ENCODE measurements around the gene TMEM269. TPM values are rescaled to one million over a fixed set of nuclear protein-coding genes. Genes with fewer than 3 reads are reported as not detected.

The TMEM269 gene
- total RNA-seq, 3 donors from 2014 or later: not detected

DNA sequence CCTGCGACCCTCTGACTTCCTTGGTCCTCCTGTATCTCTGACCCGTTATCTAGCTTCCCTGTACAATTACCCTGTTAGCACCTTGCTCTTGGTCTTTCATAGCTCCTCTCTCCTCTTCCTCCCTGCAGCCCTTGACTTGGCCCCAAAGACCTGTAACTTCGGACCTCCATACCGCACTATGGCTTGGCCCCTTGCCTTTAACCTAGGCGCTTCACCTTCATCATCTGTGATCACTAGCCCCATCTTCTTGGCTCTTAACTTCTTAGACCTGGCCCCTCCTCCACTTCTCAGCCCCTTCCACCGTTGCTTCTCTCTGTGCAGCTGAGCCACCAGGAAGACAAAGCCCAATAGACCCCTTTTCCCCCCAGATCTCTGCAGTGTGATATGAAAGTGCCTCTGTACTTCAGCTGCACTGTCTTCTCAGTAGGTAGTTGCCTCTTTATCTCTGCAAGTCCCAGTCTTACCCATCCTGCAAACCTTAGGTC, 62.4 kb downstream of the TMEM269 start:
- DNase-seq: no peak
- intact Hi-C loops (cut with DNase I, micrococcal nuclease): no loop called here
- TF ChIP-seq CTCF (IDR thresholded peaks at IDR 0.05): no peak

DNA sequence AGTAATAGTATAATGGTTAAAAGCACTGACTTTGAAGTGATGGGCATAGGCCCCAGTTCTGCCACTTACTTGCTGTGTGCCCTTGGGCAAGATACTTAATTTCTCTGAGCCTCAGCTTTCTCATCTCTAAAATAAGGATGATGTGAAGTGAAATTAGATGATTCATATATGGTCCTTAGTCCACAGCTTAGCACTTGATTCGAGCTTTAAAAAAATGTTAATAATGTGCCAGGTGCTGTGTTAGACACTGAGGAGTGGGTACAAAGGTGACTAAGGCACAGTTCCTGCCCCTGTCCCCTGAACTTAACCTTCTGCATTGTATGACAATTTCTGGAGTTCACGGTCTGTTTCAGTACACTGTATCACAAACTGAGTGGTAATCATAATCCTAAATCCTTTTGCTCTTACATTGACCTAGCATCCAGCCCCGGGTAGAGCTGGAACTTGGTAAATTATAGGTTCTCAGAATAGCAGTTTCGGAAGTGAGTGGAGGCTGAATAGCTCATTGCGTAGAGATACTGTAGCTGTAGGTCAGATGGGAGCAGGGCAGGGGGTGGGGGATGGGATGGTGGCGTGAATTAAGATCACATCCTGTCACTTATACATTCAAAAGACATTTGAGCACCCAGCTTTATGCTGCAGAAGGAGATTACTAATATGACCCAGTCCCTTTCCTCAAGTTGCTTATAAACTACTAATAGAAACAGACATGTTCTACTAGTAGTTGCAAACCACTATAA, 63.1 kb downstream of the TMEM269 start:
- no peak for DNase-seq
- peaks cover 13% of the 10 kb centered on the region for H3K4me1 ChIP-seq (ENCODE audit: low read depth)
- intact Hi-C loops (cut with DNase I, micrococcal nuclease): no loop called here
- no peaks in the 10 kb centered on the region for H3K9me3 ChIP-seq
- no peaks in the 10 kb centered on the region for H3K36me3 ChIP-seq (ENCODE audit: low read depth)
- no peak for ATAC-seq
- no peak overlapping the region for H3K4me3 ChIP-seq
- no peak for TF ChIP-seq CTCF (IDR thresholded peaks at IDR 0.05)

More for the DNA sequence above, 62.4 kb downstream of the TMEM269 start:
- no peak for ATAC-seq
- Histone ChIP-seq H3K9me3 (no peaks in the 10 kb centered on the region), H3K36me3 (ENCODE audit: low read depth) (no peaks in the 10 kb centered on the region), H3K4me1 (ENCODE audit: low read depth) (peaks cover 13% of the 10 kb centered on the region), H3K4me3 (peak overlapping the region; percentile 94)

DNA sequence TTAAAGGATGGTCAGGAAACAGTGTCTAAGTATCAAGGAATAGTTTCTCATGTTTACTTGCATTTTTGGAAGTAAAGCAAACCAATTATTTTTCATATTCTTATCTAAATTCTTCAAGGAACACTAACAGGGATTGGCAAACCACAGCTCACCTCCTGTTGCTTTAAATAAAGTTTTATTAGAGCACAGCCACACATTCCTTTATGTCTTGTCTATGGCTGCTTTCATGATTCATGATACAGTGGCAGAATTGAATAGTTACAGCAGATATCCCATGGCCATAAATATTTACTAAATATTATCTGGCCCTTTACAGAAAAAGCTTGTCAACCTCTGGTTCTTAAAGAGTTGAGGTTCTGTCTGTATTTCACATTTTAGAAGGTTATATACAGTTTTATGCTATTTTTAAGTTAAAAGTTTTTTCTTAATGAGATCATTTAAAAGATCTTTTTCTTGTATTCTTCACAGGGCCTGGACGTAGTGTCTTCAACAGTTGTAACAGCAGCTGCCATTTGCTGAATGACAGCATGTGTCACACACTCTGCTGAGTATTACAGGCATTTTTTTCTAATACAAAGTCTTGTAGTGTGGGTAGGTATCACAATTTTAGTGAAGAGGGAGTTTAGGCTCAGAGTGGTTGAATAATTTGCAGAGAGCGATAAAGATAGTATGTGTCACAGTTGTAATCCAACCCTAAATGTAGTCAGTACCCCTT, 64.2 kb downstream of the TMEM269 start:
- H3K4me3 ChIP-seq: no peak overlapping the region
- no peaks in the 10 kb centered on the region for H3K36me3 ChIP-seq (ENCODE audit: low read depth)
- ATAC-seq: no peak
- TF ChIP-seq CTCF (IDR thresholded peaks at IDR 0.05): no peak
- DNase-seq: no peak
- H3K4me1 ChIP-seq (ENCODE audit: low read depth): peaks cover 13% of the 10 kb centered on the region
- H3K9me3 ChIP-seq: no peaks in the 10 kb centered on the region
- intact Hi-C loops (cut with DNase I, micrococcal nuclease): no loop called here

DNA sequence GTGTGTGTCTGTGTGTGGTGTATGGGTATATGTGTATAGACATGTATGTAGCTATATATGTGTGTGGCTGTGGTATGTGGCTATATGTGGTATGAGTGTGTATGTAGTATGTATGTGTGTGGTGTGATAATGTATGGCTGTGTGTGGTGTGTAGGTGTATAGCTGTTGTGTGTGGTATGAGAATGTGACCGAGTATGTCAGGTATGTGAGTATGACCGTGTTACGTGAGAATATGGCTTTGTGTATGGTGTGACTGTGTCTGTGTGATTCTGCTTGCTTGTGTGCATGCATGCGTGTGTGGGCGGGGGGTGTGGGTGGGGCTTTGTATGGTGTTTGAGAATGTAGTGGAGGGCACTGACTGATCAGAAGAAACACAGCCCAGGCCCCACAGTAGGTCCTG, 65.2 kb downstream of the TMEM269 start:
- Histone ChIP-seq H3K9me3 (no peaks in the 10 kb centered on the region), H3K4me3 (no peak overlapping the region), H3K36me3 (ENCODE audit: low read depth) (no peaks in the 10 kb centered on the region), H3K4me1 (ENCODE audit: low read depth) (peaks cover 13% of the 10 kb centered on the region)
- DNase-seq (no peak), ATAC-seq (no peak)
- intact Hi-C loops (cut with DNase I, micrococcal nuclease): no loop called here
- no peak for TF ChIP-seq CTCF (IDR thresholded peaks at IDR 0.05)

Other genes with a start within 250 kb of the TMEM269 start
- gene PPIH, start 126.6 kb upstream of the TMEM269 start, total RNA-seq: 10 to 100 TPM; 20.1 to 47.7 (median 23.3) TPM
- gene YBX1, start 102.6 kb upstream of the TMEM269 start, total RNA-seq: 100 to 1,000 TPM; 377 to 521 (median 511) TPM
- gene CLDN19, start 44.8 kb upstream of the TMEM269 start, total RNA-seq: under 1 TPM in 1 of 3 donors, not detected in 2; 0.09 TPM
- gene P3H1, start 18.0 kb upstream of the TMEM269 start, total RNA-seq: 10 to 100 TPM in 2 of 3 donors, 1 to 10 TPM in 1; 8.0 to 20.0 (median 14.5) TPM
- 1 to 10 TPM; 4.4 to 9.8 (median 7.1) TPM for gene C1orf50, start 17.7 kb upstream of the TMEM269 start, total RNA-seq
- 10 to 100 TPM; 15.3 to 17.9 (median 16.7) TPM for gene ERMAP, start 32.1 kb downstream of the TMEM269 start, total RNA-seq
- 10 to 100 TPM; 14.9 to 20.3 (median 15.4) TPM for gene SVBP, start 32.4 kb downstream of the TMEM269 start, total RNA-seq
- gene ZNF691, start 61.6 kb downstream of the TMEM269 start, total RNA-seq: 10 to 100 TPM in 1 of 3 donors, 1 to 10 TPM in 2; 5.9 to 10.8 (median 5.9) TPM
- gene SLC2A1, start 173.9 kb downstream of the TMEM269 start, total RNA-seq: 10 to 100 TPM; 36.0 to 81.2 (median 74.3) TPM